Activated naive CD8-positive, alpha-beta T cell treated with anti-CD3 and anti-CD28 coated beads, Interleukin-2, amount 50 U/mL, for 16 hours (primary cell): ENCODE measurements around the gene DDX51.
"Not testable (repeated sequence)": the region's sequence is repeated elsewhere in the genome, so short reads cannot be mapped to it uniquely, and the experiment has no call there.

Experiments
- DNase-seq: peaks from one replicate; pipeline ENCODE4 v3.0.0-alpha.2; 2020; ENCODE audit warnings: low read depth, low spot score

DDX51 gene

DNA sequence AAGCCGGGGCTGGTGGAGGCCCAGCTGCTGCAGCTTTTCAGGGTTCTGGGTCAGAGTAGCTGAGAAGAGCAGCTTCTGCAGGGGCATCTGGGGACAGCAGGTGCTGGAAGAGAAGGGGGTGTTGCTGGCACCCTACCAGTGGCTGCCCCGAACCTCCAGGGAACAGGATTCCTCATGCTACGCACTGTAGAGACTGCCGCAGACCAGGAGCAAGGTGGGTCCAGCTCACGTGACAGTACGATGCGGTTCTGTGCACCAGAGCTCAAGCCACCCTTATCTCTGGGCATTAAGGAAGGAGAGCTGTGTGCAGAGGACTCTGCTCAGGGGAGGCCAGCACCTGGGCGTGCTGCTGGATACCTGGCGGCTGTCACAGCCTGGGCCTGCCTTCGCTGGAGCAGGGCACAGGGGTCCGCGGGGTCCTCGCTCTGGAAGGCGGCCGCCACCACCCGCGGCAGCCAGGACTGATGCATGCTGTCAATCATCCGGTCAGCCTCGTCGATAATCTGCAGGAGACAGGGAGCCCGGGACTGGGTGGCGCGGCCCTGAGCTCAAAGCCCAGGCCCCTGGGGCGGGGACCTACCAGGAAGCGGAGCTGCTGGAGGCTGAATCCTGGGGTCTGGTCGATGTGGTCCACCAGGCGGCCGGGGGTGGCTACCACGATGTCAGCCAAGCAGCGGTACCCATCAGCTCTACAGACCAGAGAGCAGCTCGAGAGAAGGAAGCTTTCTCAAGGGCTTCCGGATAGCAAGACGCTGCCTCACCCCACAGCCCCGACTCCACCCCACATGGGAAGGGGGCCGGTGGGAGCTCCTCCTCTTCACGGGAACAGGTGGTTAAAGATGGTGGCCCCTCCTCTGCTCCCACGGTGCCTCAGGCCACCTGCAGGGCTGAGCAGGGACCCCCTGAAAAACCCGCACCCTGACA lies 2.9 kb downstream of the DDX51 start:
- no peak for DNase-seq

DNA sequence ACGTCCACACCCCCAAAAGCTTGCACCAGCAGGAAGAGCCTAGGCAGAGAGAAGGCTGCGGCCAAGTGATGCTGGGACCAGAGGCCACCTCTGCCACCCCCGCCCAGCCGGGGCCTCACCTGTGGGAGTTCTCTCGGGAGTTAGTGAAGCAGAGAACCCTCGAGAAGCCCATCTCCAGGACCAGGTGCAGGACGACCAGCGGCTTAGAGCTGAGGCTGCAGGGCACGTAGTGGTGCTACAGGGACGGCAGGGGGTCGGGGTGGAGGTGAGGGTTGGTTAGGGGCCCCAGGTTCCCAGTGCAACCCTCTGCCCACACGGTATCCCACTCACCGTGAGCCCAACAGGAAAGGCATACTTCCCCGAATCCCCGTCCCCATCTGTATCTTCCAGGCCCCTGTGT lies 3.6 kb downstream of the DDX51 start:
- no peak for DNase-seq

DNA sequence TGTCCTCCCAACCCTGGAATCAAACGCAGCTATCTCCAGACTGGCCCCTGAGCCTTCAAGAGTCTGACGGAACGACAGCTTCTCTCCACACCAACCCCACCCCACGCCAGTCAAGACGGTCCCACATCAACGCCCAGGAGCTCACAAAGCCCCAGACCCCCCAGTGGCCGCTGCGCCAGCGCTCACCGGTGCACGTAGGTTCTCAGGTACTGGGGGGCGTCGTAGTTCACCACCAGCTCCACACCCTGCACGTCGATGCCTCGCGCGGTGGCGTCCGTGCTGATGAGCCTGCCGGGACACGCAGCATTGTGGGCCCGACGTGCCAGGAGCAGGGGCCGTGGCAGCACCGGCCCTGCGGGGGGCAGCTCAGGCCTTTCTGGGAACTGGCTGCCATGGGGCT lies 4.2 kb downstream of the DDX51 start:
- no peak for DNase-seq

DNA sequence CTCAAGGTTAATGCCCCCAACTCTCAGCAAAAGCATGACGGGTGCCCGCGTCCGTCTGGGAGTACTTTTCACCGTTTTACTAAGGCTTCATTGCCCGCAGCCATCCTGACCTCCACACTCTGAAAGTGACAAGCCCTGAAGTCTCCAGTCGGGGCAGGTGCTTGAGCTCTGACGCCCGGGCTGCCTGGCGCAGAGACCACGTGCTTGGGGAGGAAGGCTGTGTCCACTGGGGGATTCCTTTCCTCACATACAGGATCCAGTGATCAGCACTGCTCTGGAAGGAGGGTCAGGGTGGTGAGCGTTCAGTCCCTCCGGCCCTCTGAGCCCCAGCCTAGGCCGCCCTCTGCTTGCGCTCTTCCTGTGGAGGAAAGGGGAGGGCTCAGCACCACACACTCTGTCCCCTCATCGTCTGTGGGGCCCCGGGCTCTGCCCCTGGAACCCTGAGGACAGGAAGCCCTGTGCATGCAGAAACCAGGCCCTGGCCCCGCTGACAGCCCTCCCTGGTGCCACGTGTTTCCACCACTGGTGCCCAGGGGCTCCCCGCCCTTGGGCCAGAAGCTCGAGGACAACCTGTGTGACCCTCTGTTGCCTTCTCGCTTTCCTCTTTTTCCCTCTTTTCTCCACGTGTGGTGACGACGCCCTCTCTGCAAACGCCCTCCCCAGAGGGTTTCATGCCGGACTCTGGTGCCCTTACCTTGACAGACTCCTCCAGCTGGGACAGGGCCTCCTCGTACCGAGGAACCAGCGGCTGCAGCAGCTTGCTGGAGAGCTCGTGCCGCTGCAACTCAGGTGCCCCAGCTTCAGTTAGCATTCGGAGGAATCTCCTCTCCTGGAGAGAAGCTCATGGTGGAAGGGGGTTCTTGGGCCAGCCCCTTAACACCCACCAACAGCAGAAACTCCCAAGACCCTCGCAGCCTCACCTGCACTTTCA lies 4.9 kb downstream of the DDX51 start:
- no peak for DNase-seq

DNA sequence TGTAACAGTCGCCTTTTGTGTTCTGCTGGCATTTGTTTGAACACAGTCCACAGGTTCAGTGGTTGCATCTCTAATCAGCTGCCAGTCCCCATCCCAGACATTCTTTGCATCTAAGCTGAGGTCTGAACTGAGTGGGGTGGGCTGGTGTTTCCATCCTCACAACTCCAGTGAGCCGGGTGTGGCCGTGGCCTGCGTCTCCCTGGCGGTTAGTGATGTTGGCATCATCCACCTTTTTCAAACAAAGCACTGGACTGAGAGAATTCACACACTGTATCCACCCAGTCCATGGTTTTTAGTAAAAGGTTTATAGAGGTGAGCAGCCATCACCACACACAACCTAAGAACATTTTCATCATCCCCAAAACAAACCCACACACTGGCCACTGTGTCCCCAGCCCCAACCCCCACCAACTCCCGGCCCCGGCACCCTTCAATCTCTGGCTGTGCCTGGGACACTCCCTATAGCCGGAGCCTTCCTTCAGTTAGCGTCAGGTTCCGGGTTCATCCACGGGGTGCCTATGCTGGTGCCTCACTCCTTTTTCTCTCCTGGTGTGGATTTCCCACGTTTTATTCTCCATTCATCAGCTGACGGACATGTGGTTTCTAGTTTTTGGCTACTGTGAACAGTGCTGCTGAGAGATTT lies 6.5 kb downstream of the DDX51 start:
- no peak for DNase-seq

DNA sequence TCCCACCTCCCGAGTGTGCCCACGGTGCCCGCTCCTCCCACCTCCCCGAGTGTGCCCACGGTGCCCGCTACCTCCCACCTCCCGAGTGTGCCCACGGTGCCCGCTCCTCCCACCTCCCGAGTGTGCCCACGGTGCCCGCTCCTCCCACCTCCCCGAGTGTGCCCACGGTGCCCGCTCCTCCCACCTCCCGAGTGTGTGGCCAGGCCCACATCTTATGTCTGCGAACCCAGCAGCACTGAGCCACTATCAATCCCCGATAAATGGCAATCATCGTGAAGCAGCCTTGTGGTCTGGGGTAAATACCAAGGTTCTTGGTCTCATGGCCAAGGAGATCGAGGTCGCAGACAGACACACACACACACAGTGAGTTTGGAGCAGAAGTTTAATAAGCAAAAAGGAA lies 7.9 kb downstream of the DDX51 start:
- not testable (repeated sequence) for DNase-seq

DNA sequence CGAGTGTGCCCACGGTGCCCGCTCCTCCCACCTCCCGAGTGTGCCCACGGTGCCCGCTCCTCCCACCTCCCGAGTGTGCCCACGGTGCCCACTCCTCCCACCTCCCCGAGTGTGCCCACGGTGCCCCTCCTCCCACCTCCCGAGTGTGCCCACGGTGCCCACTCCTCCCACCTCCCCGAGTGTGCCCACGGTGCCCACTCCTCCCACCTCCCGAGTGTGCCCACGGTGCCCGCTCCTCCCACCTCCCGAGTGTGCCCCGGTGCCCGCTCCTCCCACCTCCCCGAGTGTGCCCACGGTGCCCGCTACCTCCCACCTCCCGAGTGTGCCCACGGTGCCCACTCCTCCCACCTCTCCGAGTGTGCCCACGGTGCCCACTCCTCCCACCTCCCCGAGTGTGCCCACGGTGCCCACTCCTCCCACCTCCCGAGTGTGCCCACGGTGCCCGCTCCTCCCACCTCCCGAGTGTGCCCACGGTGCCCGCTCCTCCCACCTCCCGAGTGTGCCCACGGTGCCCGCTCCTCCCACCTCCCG lies 9.4 kb downstream of the DDX51 start:
- not testable (repeated sequence) for DNase-seq

GRCh38 chr12:132133952-132134652 lies 10.0 kb downstream of the DDX51 start:
- DNase-seq: no peak

DNA sequence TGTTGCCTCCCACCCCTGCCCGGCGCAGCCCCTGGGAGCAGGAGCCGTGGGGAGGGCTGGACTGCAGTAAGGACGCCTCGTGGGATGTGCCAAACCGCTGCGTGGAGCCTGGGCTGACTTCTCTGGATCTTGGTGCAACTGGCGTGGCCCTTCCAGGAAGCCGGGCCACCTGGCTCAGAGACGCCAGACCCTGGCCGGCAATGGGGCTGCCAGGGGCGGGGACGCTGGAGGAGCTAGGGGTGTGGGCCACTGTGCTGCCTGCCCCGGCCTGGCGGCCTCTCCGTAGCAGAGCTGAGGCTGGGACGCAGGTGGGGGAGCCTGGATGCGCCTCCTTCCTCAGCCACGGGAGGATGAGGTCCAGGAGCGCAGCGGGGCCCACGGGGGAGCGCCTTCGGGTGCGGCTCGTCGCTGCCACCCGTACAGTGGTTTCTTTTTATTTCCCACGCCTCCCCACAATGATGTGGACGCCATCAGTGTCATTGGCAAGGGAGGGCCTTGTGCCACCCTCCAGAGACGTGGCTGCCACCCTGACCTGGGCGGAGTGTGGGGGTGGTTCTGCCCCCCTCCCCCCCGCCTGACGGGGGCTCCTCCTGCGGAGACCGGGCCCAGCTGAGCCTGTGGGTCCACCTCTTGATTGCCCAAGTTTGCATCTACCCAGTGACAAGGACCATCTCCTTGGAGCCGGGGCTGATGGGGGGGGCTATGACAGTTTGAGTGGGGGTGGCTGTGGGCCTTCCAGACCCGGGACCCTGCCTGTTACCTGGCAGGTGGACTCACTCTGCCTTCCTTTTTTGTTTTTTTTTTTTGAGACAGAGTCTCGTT lies 11.3 kb downstream of the DDX51 start:
- DNase-seq: no peak

DNA sequence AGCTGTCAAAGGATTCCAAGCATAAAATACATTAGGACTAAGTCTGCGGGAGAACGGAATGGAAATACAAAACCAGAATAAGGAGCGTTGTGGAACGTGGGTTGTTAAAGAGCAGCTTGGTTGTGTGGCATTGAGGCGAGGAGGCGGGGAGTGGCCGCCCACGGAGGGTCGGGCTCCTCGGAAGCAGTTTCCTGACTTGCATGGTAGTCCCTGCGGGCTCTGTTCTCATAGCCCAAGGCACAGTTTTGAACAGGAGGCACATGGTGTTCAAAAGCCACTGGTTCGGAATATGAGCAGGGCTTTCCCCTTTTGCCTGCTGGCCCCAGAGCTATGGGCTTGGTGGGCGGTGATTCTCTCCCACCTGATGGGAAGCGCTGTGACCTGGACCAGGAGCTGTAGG lies 12.2 kb downstream of the DDX51 start:
- DNase-seq: no peak

DNA sequence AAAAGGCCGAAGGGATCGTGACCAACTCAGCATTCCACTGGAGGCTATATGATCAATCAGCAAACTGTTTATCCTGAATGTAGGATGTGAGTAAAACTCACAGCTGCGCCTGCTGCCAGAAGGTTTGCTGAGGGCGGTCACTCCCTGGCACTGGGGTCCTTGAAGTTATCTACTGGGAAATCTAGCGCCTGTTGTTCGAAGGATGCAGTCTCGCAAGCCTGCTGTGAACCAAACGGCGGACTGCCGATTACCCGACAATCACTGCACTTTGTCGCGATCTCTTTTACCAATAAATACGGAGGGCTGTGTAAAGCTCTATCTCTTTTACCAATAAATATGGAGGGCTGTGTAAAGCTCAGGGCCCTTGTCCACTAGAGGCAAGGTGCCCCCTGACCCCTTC lies 12.9 kb downstream of the DDX51 start:
- DNase-seq: no peak

DNA sequence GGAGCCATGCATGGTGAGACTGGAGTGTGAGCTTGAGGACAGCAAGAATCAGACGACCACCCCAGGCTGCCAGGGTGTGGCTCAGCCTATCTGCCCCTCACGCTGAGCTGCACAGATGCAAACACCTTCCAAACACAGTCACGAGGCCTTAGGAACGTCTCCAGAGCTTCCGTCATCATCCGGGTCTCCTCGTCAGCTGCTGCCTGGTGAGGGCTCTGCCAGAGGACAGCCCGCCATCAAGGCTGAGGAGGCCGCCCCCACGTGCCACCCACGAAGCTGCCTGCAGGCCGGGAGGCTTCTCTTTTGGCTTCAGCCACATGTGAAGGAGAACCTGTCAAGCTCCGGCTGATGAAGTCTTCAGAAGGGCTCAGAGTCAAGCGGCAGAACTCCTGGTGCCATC lies 13.4 kb downstream of the DDX51 start:
- DNase-seq: no peak

DNA sequence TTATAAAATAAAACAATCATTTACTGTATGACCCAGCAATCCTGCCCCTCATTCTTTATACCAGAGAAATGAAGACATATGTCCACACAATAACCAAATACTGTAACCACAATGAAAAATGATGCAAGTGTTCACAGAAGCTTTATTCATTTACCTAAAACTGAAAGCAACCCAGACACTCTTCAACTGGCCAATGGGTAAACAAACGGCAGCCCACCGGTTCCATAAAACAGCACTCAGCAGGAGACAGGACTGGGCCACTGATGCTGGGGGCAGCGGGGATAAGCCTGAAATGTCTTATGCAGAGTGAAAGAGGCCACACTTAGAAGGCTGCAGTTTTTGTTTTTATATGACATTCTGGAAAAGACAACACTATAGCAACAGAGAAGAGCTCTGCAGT lies 15.1 kb downstream of the DDX51 start:
- no peak for DNase-seq

- no peak for DNase-seq
Observed at GRCh38 chr12:132127041-132127440, 17.1 kb downstream of the DDX51 start.

- no peak for DNase-seq
Observed at GRCh38 chr12:132125736-132126135, 18.4 kb downstream of the DDX51 start.

- no peak for DNase-seq
Observed at GRCh38 chr12:132124766-132125425, 19.2 kb downstream of the DDX51 start.

DNA sequence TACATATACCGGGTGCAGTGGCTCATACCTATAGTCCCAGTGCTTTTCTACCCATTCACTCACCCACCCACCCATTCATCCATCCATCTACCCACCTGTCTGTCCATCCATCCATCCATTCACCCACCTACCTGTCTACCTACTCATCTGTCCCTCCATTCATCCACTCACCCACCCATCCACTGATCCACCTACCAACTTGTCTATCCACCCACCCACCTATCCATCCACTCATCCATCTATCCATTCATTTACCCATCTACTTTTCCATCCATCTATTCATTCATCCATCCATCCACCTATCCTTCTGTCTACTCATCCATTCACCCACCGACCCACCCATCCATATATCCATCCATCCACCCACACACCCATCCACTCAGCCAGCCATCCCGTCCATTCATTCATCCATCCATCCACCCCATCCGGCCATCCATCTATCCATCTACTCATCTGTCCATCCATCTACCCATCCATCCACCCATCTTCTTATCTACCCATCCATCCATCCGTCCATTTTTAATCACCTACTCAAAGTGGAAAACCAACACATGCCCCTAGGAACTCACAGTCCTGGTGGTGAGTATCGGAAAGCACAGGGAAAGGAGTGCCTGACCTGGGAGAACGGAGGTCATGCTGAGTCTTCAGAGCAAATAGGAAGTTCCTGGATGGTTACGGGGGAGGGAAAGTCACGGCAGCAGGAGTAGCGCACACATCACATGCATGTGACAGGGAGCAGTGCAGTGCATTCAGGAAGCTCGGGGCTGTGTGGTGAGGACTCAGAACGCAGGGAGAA lies 20.0 kb downstream of the DDX51 start:
- no peak for DNase-seq

DNA sequence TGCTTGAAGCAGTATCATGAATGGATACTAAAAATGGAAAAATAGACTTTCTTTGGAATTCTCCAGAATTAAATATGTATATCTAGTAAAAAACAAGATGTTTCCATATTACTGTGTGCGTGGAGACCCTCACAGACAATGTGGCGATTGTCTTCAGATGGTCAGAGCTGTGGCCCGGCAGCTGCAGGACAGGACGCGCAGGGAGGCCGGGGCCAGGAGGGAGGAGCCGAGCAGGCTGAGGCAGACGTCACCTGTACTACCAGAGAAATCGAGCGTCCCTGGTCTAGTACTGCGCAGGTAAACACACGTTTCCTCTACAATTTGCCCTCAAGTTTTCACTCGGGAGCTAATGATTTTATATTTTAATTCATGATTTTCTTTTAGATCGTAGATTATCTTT lies 22.8 kb downstream of the DDX51 start:
- DNase-seq: no peak

DNA sequence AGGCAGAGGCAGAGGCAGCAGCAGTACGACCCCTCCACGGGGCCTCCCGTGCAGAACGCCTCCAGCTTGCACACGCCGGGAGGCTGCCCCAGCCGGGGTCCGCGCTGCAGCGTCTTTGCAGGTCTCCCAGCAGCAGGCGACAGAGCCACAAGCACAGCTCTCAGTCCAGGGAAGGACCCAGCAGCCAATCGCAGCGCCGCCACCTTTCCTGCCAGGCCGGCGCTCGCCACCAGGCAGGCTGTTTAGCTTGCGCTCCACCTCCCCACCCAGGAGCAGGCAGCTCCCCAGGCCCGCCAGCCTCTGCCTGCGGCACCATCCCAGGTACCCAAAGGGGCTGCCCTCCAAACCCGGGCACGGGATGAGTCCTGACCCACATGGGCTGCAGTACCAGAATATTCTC lies 25.2 kb downstream of the DDX51 start:
- no peak for DNase-seq
